Transverse colon (tissue), 4 donors: Measurements from ENCODE around the gene WWP2. TPM values are rescaled to one million over a fixed set of nuclear protein-coding genes. Genes with fewer than 3 reads are reported as not detected.

ENCODE experiments used
- DNase-seq: peaks from one replicate; pipeline ENCODE4 v3.0.0-alpha.2; 2019
- H3K27ac ChIP-seq, 4 donors: fragments of 200-600 bp; sonication (generic); 2 replicates each; pipeline ENCODE4 v1.5.1; 2016 to 2018; ENCODE audit warnings: inconsistent platforms in 4 of 4
- H3K27me3 ChIP-seq: fragments of 200-600 bp; sonication (generic); 2 replicates; pipeline ENCODE4 v1.5.1; 2017; ENCODE audit warnings: inconsistent platforms
- H3K36me3 ChIP-seq, 4 donors: fragments of 200-600 bp; sonication (generic); 2 replicates each; pipeline ENCODE4 v1.5.1; 2017 to 2019; ENCODE audit warnings: inconsistent platforms in 4 of 4
- H3K4me1 ChIP-seq, 4 donors: fragments of 200-600 bp; sonication (generic); 2 replicates each; pipeline ENCODE4 v1.5.1; 2017 to 2020; ENCODE audit warnings: inconsistent platforms in 4 of 4
- H3K4me3 ChIP-seq, 4 donors: fragments of 200-600 bp; sonication (generic); 1 replicate in 1 of 4; 2 replicates in 3 of 4; pipeline versions ENCODE4 v1.5.1 to v1.6.1; 2017 to 2019; ENCODE audit warnings: inconsistent platforms in 4 of 4
- H3K9me3 ChIP-seq, 2 donors: fragments of 200-600 bp; sonication (generic); 2 replicates each; pipeline ENCODE4 v1.5.1; 2017 to 2019; ENCODE audit warnings: inconsistent platforms in 2 of 2
- EP300 ChIP-seq: sonication (generic); formaldehyde crosslinking; IDR thresholded peaks from one replicate; pipeline ENCODE4 v1.6.1; 2017; ENCODE audit warnings: antibody characterized with exemption, low read depth
- POLR2A ChIP-seq: fragments of 450-650 bp; IDR thresholded peaks from one replicate; pipeline ENCODE4 v1.6.1; 2016; ENCODE audit warnings: antibody characterized with exemption, mild to moderate bottlenecking, moderate library complexity
- POLR2AphosphoS5 ChIP-seq, 3 donors: sonication (generic); formaldehyde crosslinking; IDR thresholded peaks; one replicate each; pipeline ENCODE4 v1.6.1; 2016; ENCODE audit warnings: antibody characterized with exemption in 3 of 3
- WGBS, 2 donors: methylation state at CpG; one replicate each; pipeline ENCODE4 v1.1.5; 2018; ENCODE audit warnings: low coverage in 1 of 2; 5-methylcytosine and 5-hydroxymethylcytosine counted together
- in situ Hi-C, 4 donors: fragments of 200-750 bp; cut with MboI; loops; one replicate each; pipeline versions ENCODE4 v1.15.0 to v1.15.1; 2017; ENCODE audit warnings: low sequenced_read_pairs in 3 of 4, low pct_ligation_motif_present in 1 of 4, low pct_unique_long_range_greater_than_20kb in 1 of 4
- intact Hi-C: fragments of 100-400 bp; cut with DNase I; formaldehyde crosslinking; loops from one replicate; pipeline ENCODE4 v1.15.1; 2023; ENCODE audit warnings: low total_unique reads
- total RNA-seq, 4 donors: library from RNA; depleted of rRNA; stranded (reverse); fragments of >200 nt; gene quantifications; one replicate each; pipeline ENCODE4 v1.1.0, GENCODE V29; 2016
- TF ChIP-seq, protein P1 (sequence below), 5 experiments: fragments of 200-600 bp in 3 of 5; fragments of 450-650 bp in 2 of 5; sonication (generic) in 3 of 5; IDR thresholded peaks; 1 replicate in 2 of 5; 2 replicates in 3 of 5; pipeline ENCODE4 v1.5.1; 2016 to 2017; ENCODE audit warnings: antibody characterized with exemption in 5 of 5, inconsistent platforms in 3 of 5, mild to moderate bottlenecking in 2 of 5, moderate library complexity in 1 of 5

The WWP2 gene
- total RNA-seq, 4 donors from 2014 or later = 66.8 to 157 (median 73.7) TPM

- peaks cover 0 to 47% (median 11%) of the 10 kb centered on the region in 4 donors for H3K36me3 ChIP-seq
- DNase-seq = no peak
- intact Hi-C loops (no loop called here), in situ Hi-C loops (loop anchor here in 1 of 4 donors (10.0 kb wide), 1 partner anchor 135 kb away; no protein-coding TSS in a partner anchor)
- TF ChIP-seq POLR2AphosphoS5 (IDR thresholded peaks at IDR 0.05) = no peak
- TF ChIP-seq POLR2A = no peak
- TF ChIP-seq, protein P1, sequence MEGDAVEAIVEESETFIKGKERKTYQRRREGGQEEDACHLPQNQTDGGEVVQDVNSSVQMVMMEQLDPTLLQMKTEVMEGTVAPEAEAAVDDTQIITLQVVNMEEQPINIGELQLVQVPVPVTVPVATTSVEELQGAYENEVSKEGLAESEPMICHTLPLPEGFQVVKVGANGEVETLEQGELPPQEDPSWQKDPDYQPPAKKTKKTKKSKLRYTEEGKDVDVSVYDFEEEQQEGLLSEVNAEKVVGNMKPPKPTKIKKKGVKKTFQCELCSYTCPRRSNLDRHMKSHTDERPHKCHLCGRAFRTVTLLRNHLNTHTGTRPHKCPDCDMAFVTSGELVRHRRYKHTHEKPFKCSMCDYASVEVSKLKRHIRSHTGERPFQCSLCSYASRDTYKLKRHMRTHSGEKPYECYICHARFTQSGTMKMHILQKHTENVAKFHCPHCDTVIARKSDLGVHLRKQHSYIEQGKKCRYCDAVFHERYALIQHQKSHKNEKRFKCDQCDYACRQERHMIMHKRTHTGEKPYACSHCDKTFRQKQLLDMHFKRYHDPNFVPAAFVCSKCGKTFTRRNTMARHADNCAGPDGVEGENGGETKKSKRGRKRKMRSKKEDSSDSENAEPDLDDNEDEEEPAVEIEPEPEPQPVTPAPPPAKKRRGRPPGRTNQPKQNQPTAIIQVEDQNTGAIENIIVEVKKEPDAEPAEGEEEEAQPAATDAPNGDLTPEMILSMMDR (IDR thresholded peaks at IDR 0.05) = no peak
- no peaks in the 10 kb centered on the region for H3K27me3 ChIP-seq
- no peaks in the 10 kb centered on the region for H3K4me1 ChIP-seq
- no peak overlapping the region for H3K4me3 ChIP-seq
- WGBS, 2 donors = 92% methylated on average over 22 of the region's 26 CpGs; no CpG with 5 or more reads in 1 of the 2 donors
- H3K27ac ChIP-seq = no peak overlapping the region
- H3K9me3 ChIP-seq = no peaks in the 10 kb centered on the region
Observed at GRCh38 chr16:69939821-69940585, 177.9 kb downstream of the WWP2 start.

- TF ChIP-seq, protein P1 (IDR thresholded peaks at IDR 0.05) = no peak
- no peak for TF ChIP-seq POLR2A
- TF ChIP-seq POLR2AphosphoS5 (IDR thresholded peaks at IDR 0.05) = no peak
- no peak for TF ChIP-seq EP300
- in situ Hi-C loops (no loop called here), intact Hi-C loops (no loop called here)
- Histone ChIP-seq H3K9me3 (no peaks in the 10 kb centered on the region), H3K27me3 (no peaks in the 10 kb centered on the region), H3K27ac (no peak overlapping the region), H3K36me3 (peaks cover 0 to 40% (median 9%) of the 10 kb centered on the region in 4 donors), H3K4me1 (no peaks in the 10 kb centered on the region), H3K4me3 (no peak overlapping the region)
- no peak for DNase-seq
- 95% methylated on average over 13 of the region's 13 CpGs; no CpG with 5 or more reads in 1 of the 2 donors for WGBS, 2 donors
Observed at GRCh38 chr16:69940676-69941075, 178.5 kb downstream of the WWP2 start.

DNA sequence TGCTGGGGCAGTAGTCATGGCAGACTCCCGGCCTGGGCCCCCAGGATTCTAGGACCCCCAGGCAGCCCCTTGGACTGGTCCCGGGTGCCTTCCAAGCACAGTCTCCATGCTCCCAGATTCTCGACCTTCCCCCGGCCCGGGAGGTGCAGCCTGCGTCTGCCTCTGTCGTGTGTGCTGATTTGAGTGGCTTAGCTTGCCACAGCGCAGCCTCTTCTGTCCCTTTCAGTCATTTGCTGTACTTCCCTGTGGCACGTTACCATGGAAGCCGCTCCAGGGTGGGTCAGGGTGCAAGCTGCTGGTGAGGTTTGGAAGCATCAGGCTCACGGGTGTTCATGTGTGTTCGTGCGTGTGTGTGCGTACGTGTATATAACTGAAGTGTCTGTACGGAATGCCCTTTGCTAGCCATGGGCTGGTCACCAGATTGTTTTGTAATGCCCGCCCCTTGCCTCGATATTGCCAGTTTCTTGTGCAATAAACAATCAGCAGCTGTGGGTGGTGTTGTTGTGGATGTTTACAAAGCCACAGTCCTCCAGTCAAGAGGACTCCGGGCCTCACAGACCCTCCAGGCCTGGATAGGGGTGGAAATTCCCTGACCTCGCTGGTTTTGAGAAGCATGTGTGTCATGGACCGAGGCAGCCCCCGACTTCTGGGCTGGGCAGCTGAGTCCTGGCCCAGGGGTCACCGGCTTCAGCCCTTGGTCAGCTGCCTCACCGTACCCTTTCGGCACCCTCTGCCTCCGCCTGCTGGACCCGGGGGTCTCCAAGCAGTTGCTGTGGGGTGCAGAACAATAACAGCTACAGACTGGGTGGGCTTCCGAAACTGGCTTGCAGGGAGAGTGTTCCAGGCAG lies 179.3 kb downstream of the WWP2 start:
- H3K27me3 ChIP-seq = no peaks in the 10 kb centered on the region
- 92% methylated on average over 28 of the region's 28 CpGs; no CpG with 5 or more reads in 1 of the 2 donors for WGBS, 2 donors
- H3K36me3 ChIP-seq = peaks cover 0 to 32% (median 5%) of the 10 kb centered on the region in 4 donors
- intact Hi-C loops (no loop called here), in situ Hi-C loops (no loop called here)
- H3K27ac ChIP-seq = peak overlapping the region in 1 of 4 donors; percentile 11
- no peak overlapping the region for H3K4me3 ChIP-seq
- no peaks in the 10 kb centered on the region for H3K9me3 ChIP-seq
- no peak for DNase-seq
- TF ChIP-seq POLR2AphosphoS5 (IDR thresholded peaks at IDR 0.05) (no peak), POLR2A (no peak), EP300 (no peak)
- TF ChIP-seq, protein P1 (IDR thresholded peaks at IDR 0.05) = no peak
- H3K4me1 ChIP-seq = no peaks in the 10 kb centered on the region

DNA sequence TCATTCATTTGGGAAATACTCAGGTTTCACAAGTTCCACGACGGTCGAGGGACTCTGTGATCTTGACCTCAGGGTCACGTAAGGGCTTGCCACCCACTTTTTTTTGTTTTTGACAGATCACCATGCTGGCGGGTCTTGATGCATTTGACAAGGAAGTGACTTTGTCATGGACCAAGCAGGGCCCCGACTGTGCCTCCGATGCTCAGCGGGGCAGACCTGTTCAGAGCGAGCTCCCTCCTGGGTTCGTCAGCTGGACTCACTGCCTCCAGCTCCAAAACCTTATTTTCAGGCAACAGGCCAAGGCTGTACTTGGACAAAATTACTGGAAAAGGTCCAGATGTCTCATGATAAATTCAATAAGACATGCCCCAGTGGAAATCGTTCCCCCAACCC lies 180.0 kb downstream of the WWP2 start:
- no peak for TF ChIP-seq EP300
- no peak for TF ChIP-seq POLR2A
- TF ChIP-seq, protein P1 (IDR thresholded peaks at IDR 0.05) = no peak
- Histone ChIP-seq H3K9me3 (no peaks in the 10 kb centered on the region), H3K27ac (peak overlapping the region in 1 of 4 donors; percentile 11), H3K4me3 (no peak overlapping the region), H3K27me3 (no peaks in the 10 kb centered on the region), H3K4me1 (no peaks in the 10 kb centered on the region), H3K36me3 (peaks cover 0 to 26% (median 2%) of the 10 kb centered on the region in 4 donors)
- in situ Hi-C loops (no loop called here), intact Hi-C loops (no loop called here)
- no peak for DNase-seq
- 86% methylated on average over 9 of the region's 11 CpGs; no CpG with 5 or more reads in 1 of the 2 donors for WGBS, 2 donors
